K562 (cell line): ENCODE data around the gene ASF1B. TPM values are rescaled to one million over a fixed set of nuclear protein-coding genes. Genes with fewer than 3 reads are reported as not detected.

Experiments
- BRD9 ChIP-seq: fragments of 450-650 bp; IDR thresholded peaks from 2 replicates; pipeline ENCODE4 v1.6.1; 2018; ENCODE audit warnings: low read depth; ENCODE audit not compliant: partially characterized antibody
- CBFA2T2 ChIP-seq: fragments of 450-650 bp; conservative IDR thresholded peaks from 2 replicates; pipeline ENCODE4 v1.6.1; 2017; ENCODE audit warnings: mild to moderate bottlenecking
- COPS2 ChIP-seq: fragments of 450-650 bp; conservative IDR thresholded peaks from 2 replicates; pipeline ENCODE4 v1.6.1; 2016; ENCODE audit warnings: mild to moderate bottlenecking, moderate library complexity
- GABPB1 ChIP-seq: sonication (generic); formaldehyde crosslinking; IDR thresholded peaks from 2 replicates; pipeline ENCODE4 v1.8.0; 2022; ENCODE audit warnings: mild to moderate bottlenecking, missing genetic modification reagents
- HOMEZ ChIP-seq: fragments of 250-450 bp; sonication (Bioruptor Pico); IDR thresholded peaks from 2 replicates; pipeline ENCODE4 v1.4.0; 2020; ENCODE audit warnings: mild to moderate bottlenecking, moderate library complexity
- KDM4B ChIP-seq, 2 experiments: fragments of 450-650 bp in 1 of 2; sonication (generic) in 1 of 2; IDR thresholded peaks; 2 replicates each; pipeline ENCODE4 v1.6.1; 2016 to 2017; ENCODE audit warnings: borderline replicate concordance in 2 of 2, antibody characterized with exemption in 1 of 2, low read depth in 1 of 2, mild to moderate bottlenecking in 1 of 2
- KLF13 ChIP-seq: fragments of 450-650 bp; IDR thresholded peaks from 2 replicates; pipeline ENCODE4 v1.6.1; 2016; ENCODE audit warnings: missing genetic modification characterization, low read depth, mild to moderate bottlenecking, missing compliant biosample characterization, moderate library complexity, borderline replicate concordance
- NELFE ChIP-seq: IDR thresholded peaks from 2 replicates; pipeline ENCODE4 v1.6.1; 2011; ENCODE audit warnings: mild to moderate bottlenecking; ENCODE audit not compliant: insufficient read depth, insufficient read length
- NR4A1 ChIP-seq, 2 experiments: fragments of 250-450 bp in 1 of 2; fragments of 450-650 bp in 1 of 2; sonication (Bioruptor Pico) in 1 of 2; IDR thresholded peaks; 2 replicates each; pipeline versions ENCODE4 v1.4.0 to v1.6.1; 2016 to 2020; ENCODE audit warnings: mild to moderate bottlenecking in 2 of 2, missing compliant biosample characterization in 1 of 2, missing genetic modification characterization in 1 of 2, moderate library complexity in 1 of 2
- OTX1 ChIP-seq: fragments of 450-650 bp; formaldehyde crosslinking; IDR thresholded peaks from 2 replicates; pipeline ENCODE4 v1.4.0; 2022; ENCODE audit warnings: mild to moderate bottlenecking
- PBX2 ChIP-seq, 2 experiments: IDR thresholded peaks in 1 of 2; conservative IDR thresholded peaks in 1 of 2; 2 replicates each; pipeline ENCODE4 v1.6.1; 2016; ENCODE audit warnings: low read depth in 2 of 2, mild to moderate bottlenecking in 1 of 2, missing compliant biosample characterization in 1 of 2, missing genetic modification characterization in 1 of 2, moderate library complexity in 1 of 2
- POLR3A ChIP-seq: IDR thresholded peaks from 2 replicates; pipeline ENCODE4 v1.6.1; 2011; ENCODE audit warnings: borderline replicate concordance, mild to moderate bottlenecking, moderate library complexity; ENCODE audit not compliant: insufficient read length, insufficient read depth; ENCODE audit errors: extremely low read depth
- RNF2 ChIP-seq: sonication (generic); IDR thresholded peaks from 2 replicates; pipeline ENCODE4 v1.6.1; 2016
- RNF219 ChIP-seq: fragments of 250-450 bp; sonication (Bioruptor Pico); IDR thresholded peaks from 2 replicates; pipeline ENCODE4 v1.5.0; 2022; ENCODE audit warnings: mild to moderate bottlenecking
- SETDB1 ChIP-seq: IDR thresholded peaks from one replicate; pipeline ENCODE4 v1.6.1; 2012; ENCODE audit warnings: low read length, control low read depth, inconsistent platforms
- TOE1 ChIP-seq, 2 experiments: fragments of 450-650 bp in 1 of 2; sonication (generic) in 1 of 2; formaldehyde crosslinking in 1 of 2; IDR thresholded peaks; 2 replicates each; pipeline versions ENCODE4 v1.7.1 to v1.8.0; 2016 to 2022; ENCODE audit warnings: borderline replicate concordance in 2 of 2, mild to moderate bottlenecking in 2 of 2, antibody characterized with exemption in 1 of 2, inconsistent platforms in 1 of 2, low read depth in 1 of 2, missing genetic modification reagents in 1 of 2, moderate library complexity in 1 of 2
- ZC3H8 ChIP-seq: fragments of 450-650 bp; IDR thresholded peaks from 2 replicates; pipeline ENCODE4 v1.6.1; 2017
- ZNF175 ChIP-seq: fragments of 200-800 bp; sonication (Bioruptor generic); IDR thresholded peaks from 2 replicates; pipeline ENCODE4 v1.6.1; 2016; ENCODE audit warnings: low read depth, mild to moderate bottlenecking, missing genetic modification characterization, missing compliant biosample characterization
- ZNF507 ChIP-seq: conservative IDR thresholded peaks from 2 replicates; pipeline ENCODE4 v1.6.1; 2017; ENCODE audit warnings: missing genetic modification characterization, missing compliant biosample characterization
- ZNF695 ChIP-seq: fragments of 450-650 bp; formaldehyde crosslinking; IDR thresholded peaks from 2 replicates; pipeline ENCODE4 v1.4.0; 2020; ENCODE audit warnings: mild to moderate bottlenecking, moderate library complexity
- ZZZ3 ChIP-seq: fragments of 450-650 bp; IDR thresholded peaks from 2 replicates; pipeline ENCODE4 v1.6.1; 2016; ENCODE audit warnings: antibody characterized with exemption, mild to moderate bottlenecking, moderate library complexity
- polyA plus RNA-seq, 8 experiments: library from polyadenylated mRNA; depleted of rRNA in 4 of 8; stranded (reverse) in 5 of 8; unstranded in 3 of 8; fragments of >200 nt; fragmentation: Nextera tagmentation in 2 of 8; fragmentation: Illumina TruSeq in 1 of 8; extraction: Ambion mirVana in 2 of 8; extraction: Trizol in 1 of 8; gene quantifications; 2 replicates each; pipeline versions ENCODE4 v1.2.1 to v1.2.3, GENCODE V29; 2011 to 2014; ENCODE audit warnings: inconsistent platforms in 1 of 8, missing spikeins in 1 of 8
- total RNA-seq, 7 experiments: library from RNA; depleted of rRNA in 6 of 7; stranded (reverse); fragments of >200 nt in 6 of 7; fragmentation: Illumina TruSeq in 2 of 7; extraction: Trizol in 2 of 7; gene quantifications; 2 replicates each; pipeline versions ENCODE4 v1.2.1 to v1.2.3, GENCODE V29; 2011 to 2021; ENCODE audit warnings: low replicate concordance in 1 of 7

Gene ASF1B
- total and polyA plus RNA-seq, 9 of the 15 experiments (the other 6 are each of a cell fraction or from before 2014, with no cell fraction given): 6.0 to 69.4 (median 53.3) TPM

GRCh38 chr19:14091081-14091812 is 45.1 kb downstream of the ASF1B start (continued):
- TF ChIP-seq ZZZ3 (no peak), TOE1 (IDR thresholded peaks at IDR 0.05; ENCODE audit: borderline replicate concordance) (0 out of 2 replicates have a peak, but pooled peaks have one; percentile 9), TOE1 (CRISPR knock-in tag; IDR thresholded peaks at IDR 0.05; ENCODE audit: borderline replicate concordance, low read depth) (no peak), KDM4B (IDR thresholded peaks at IDR 0.05; ENCODE audit: borderline replicate concordance in 2 of 2, low read depth in 1 of 2) (peak in 1 of 2 experiments; percentile 37; a peak in 1 of 4 replicates), HOMEZ (0 out of 2 replicates have a peak, but pooled peaks have one; percentile 68), BRD9 (peak; percentile 54), SETDB1 (no peak), ZC3H8 (no peak), GABPB1 (CRISPR knock-in tag) (no peak), RNF2 (peak; percentile 24; the same call in 1 of the 2 replicates), KLF13 (tag) (peak; percentile 97), COPS2 (no peak), CBFA2T2 (no peak), RNF219 (CRISPR knock-in tag) (no peak), NELFE (no peak), NR4A1 (CRISPR knock-in tag; IDR thresholded peaks at IDR 0.05) (no peak), NR4A1 (tag; IDR thresholded peaks at IDR 0.05) (peak; percentile 65; the same call in 1 of the 2 replicates), OTX1 (CRISPR knock-in tag) (no peak), PBX2 (CRISPR knock-in tag; IDR thresholded peaks at IDR 0.05; ENCODE audit: low read depth) (no peak), PBX2 (tag; conservative IDR thresholded peaks at IDR 0.05; ENCODE audit: low read depth) (no peak), ZNF507 (tag) (no peak), ZNF695 (CRISPR knock-in tag) (no peak), ZNF175 (CRISPR knock-in tag) (no peak), POLR3A (no peak)
